ENCODE measurements around the gene MT1A. TPM values are rescaled to one million over a fixed set of nuclear protein-coding genes. Genes with fewer than 3 reads are reported as not detected.

Gene MT1A
- total RNA-seq, 4 donors from 2014 or later = 7.1 to 23.6 (median 16.8) TPM

DNA sequence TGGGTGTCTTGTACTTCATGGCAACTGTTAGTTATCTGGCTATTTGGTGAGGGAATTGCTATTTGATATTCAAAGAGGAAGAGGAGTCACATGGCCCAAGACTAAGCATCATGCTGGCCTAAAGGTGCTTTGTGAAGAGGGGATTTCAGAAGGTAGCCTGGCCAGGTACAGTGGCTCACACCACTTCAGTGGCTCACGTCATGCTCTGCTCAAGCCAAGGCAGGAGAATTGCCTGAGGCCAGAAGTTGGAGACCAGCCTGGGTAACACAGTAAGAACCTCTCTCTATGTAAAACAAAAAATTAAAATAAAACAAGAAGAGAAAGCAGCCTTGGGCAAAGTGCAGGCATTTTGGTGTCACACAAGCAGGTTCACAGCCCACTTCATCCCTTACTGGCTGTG lies 6.8 kb downstream of the MT1A start:
- no peak for DNase-seq
- no peak overlapping the region for H3K4me3 ChIP-seq (replicated peaks in 1 of 3)
- no peaks in the 10 kb centered on the region for H3K27me3 ChIP-seq
- TF ChIP-seq, protein P1, sequence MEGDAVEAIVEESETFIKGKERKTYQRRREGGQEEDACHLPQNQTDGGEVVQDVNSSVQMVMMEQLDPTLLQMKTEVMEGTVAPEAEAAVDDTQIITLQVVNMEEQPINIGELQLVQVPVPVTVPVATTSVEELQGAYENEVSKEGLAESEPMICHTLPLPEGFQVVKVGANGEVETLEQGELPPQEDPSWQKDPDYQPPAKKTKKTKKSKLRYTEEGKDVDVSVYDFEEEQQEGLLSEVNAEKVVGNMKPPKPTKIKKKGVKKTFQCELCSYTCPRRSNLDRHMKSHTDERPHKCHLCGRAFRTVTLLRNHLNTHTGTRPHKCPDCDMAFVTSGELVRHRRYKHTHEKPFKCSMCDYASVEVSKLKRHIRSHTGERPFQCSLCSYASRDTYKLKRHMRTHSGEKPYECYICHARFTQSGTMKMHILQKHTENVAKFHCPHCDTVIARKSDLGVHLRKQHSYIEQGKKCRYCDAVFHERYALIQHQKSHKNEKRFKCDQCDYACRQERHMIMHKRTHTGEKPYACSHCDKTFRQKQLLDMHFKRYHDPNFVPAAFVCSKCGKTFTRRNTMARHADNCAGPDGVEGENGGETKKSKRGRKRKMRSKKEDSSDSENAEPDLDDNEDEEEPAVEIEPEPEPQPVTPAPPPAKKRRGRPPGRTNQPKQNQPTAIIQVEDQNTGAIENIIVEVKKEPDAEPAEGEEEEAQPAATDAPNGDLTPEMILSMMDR (IDR thresholded peaks at IDR 0.05) = no peak
- no peak for TF ChIP-seq POLR2A (IDR thresholded peaks at IDR 0.05)
- H3K4me1 ChIP-seq = peaks cover 7 to 17% of the 10 kb centered on the region in 2 donors
- intact Hi-C loops (cut with DNase I) = no loop called here
- H3K9me3 ChIP-seq = no peaks in the 10 kb centered on the region
- WGBS, 2 donors = 95 to 96% methylated on average over 1 of the region's 1 CpG
- no peaks in the 10 kb centered on the region for H3K36me3 ChIP-seq
- no peak overlapping the region for H3K27ac ChIP-seq

DNA sequence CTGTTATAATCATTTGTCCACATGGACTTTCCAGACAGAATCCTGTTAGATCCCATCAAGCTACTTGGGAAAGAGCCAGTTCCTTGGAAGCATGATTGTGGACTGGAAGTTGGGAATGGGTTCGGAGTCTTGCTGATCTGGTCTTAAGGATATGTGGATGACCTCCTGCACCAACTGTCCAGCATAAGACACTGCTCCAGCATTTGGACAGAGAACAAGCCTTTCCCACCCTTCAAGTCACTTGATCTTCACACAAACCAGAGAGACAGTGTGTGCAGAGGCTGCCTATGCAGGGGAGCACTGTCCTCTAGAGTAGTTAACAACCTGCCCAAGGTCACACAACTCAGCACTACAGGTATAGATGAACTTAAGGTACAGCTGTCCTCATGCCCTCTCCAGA lies 7.4 kb downstream of the MT1A start:
- DNase-seq = no peak
- Histone ChIP-seq H3K27me3 (no peaks in the 10 kb centered on the region), H3K4me3 (replicated peaks in 1 of 3) (no peak overlapping the region), H3K4me1 (peaks cover 7 to 17% of the 10 kb centered on the region in 2 donors), H3K36me3 (no peaks in the 10 kb centered on the region), H3K27ac (no peak overlapping the region), H3K9me3 (no peaks in the 10 kb centered on the region)
- WGBS, 2 donors = 0% methylated on average over 1 of the region's 1 CpG
- intact Hi-C loops (cut with DNase I) = no loop called here
- TF ChIP-seq, protein P1 (IDR thresholded peaks at IDR 0.05) = no peak
- no peak for TF ChIP-seq POLR2A (IDR thresholded peaks at IDR 0.05)

DNA sequence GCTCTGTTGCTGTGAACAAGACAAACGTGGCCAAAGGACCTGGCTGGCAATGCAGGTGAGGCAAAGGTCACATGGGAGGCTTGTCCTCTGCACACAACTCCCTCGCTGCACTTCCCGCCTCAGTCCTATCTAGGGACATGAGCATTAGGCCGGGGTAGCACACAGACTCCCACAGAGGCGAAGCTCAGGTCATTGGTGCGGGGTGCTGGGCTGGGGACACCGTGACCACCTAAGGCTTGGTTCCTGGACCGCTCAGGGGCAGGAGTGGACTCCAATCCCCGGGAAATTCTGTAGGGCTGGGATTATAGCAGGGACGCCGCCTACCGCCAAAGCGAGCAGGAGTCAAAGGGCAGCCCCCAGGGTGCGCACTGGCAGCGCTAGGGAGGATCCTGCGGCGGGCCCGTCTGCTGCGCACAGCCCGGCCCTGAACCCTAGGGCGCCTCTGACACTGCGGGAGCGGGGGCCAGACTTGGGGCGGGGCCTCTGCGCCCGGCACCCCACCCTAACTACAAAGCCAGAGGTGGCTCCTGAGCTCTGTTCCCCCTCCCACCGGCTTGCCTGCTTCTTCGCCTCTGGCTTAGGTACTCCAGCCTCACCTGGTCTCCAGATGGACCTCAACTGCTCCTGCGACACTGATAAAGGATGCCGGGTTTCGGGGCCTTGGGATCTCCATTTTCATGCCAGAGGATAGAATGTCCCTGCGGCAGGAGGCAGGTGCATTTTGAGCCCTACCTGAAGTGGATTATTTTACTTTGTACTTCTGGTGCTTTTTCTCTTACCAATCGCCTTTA lies 9.4 kb downstream of the MT1A start:
- WGBS, 2 donors = 48 to 63% methylated on average over 10 to 21 of the region's 33 CpGs
- peaks cover 7 to 15% of the 10 kb centered on the region in 2 donors for H3K4me1 ChIP-seq
- no peaks in the 10 kb centered on the region for H3K27me3 ChIP-seq
- TF ChIP-seq POLR2A (IDR thresholded peaks at IDR 0.05) = no peak
- TF ChIP-seq, protein P1 (IDR thresholded peaks at IDR 0.05) = no peak
- no peaks in the 10 kb centered on the region for H3K9me3 ChIP-seq
- no peak overlapping the region for H3K4me3 ChIP-seq (replicated peaks in 1 of 3)
- H3K36me3 ChIP-seq = no peaks in the 10 kb centered on the region
- intact Hi-C loops (cut with DNase I) = no loop called here
- no peak overlapping the region for H3K27ac ChIP-seq
- DNase-seq = no peak

DNA sequence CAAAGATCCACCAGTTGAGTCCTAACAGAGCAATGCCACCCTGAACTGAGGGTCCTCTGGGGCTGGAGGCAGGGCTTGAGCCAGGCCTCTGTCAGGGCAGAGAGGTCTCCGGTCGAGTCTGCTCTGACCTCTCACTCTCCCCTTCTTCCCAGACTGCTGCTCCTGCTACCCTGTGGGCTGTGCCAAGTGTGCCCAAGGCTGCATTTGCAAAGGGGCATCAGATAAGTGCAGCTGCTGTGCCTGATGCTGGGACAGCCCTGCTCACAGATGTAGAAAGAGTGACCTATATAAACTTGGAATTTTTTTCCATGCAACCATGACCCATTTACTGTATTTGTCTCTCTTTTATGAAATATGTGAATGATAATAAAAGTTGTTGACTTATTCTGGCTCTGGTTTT lies 10.8 kb downstream of the MT1A start:
- Histone ChIP-seq H3K4me3 (replicated peaks in 1 of 3) (no peak overlapping the region), H3K27ac (no peak overlapping the region), H3K27me3 (no peaks in the 10 kb centered on the region), H3K9me3 (no peaks in the 10 kb centered on the region), H3K4me1 (peaks cover 0 to 1% of the 10 kb centered on the region in 2 donors), H3K36me3 (no peaks in the 10 kb centered on the region)
- DNase-seq = no peak
- intact Hi-C loops (cut with DNase I) = no loop called here
- WGBS, 2 donors = 86 to 100% methylated on average over 2 of the region's 2 CpGs
- TF ChIP-seq POLR2A (IDR thresholded peaks at IDR 0.05) = no peak
- TF ChIP-seq, protein P1 (IDR thresholded peaks at IDR 0.05) = no peak

DNA sequence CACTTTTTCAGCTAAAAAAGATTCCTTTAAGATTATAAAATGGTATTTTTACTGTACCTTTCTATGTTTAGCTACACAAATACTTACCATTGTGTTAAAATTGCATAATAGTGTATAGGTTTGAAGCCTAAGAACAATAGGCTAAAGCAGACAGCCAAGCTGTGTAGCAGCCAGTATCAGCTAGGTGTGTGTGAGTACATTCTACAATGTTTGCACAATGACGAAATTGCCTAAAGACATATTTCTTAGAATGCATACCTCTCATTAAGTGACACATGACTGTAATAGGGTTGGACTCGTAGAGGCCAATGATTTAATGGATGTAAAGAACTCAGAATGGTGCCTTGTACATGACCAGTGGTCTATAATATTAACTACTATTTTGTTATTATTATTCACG lies 11.4 kb downstream of the MT1A start:
- H3K4me3 ChIP-seq (replicated peaks in 1 of 3) = no peak overlapping the region
- H3K27ac ChIP-seq = no peak overlapping the region
- no peaks in the 10 kb centered on the region for H3K36me3 ChIP-seq
- intact Hi-C loops (cut with DNase I) = no loop called here
- no peaks in the 10 kb centered on the region for H3K4me1 ChIP-seq
- 91 to 92% methylated on average over 3 of the region's 3 CpGs for WGBS, 2 donors
- no peaks in the 10 kb centered on the region for H3K27me3 ChIP-seq
- H3K9me3 ChIP-seq = no peaks in the 10 kb centered on the region
- TF ChIP-seq POLR2A (IDR thresholded peaks at IDR 0.05) = no peak
- TF ChIP-seq, protein P1 (IDR thresholded peaks at IDR 0.05) = no peak
- no peak for DNase-seq

All from thyroid gland (tissue), 4 donors.